ENCODE results near the gene SPOCK1.

DNA sequence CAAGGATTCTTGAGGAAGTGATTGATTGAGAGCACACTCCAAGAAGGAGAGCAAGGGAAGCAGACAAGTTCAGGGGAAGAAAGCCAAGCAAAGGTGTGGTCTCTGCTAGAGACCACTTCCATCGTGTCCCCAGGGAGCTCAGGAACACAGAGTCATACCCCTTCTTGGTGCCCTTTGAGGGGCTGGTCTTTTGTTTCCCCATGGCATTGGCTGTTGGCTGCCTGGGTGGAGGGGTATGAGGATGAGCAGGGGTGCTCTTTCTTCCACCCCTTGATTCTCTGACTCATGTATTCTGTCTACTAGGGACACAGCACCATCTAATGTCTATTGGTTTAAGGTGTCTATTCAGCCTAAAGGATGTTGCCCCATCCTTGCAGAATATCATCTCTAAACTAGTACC, 11.5 kb upstream of the SPOCK1 start:
- TF ChIP-seq, protein P1, sequence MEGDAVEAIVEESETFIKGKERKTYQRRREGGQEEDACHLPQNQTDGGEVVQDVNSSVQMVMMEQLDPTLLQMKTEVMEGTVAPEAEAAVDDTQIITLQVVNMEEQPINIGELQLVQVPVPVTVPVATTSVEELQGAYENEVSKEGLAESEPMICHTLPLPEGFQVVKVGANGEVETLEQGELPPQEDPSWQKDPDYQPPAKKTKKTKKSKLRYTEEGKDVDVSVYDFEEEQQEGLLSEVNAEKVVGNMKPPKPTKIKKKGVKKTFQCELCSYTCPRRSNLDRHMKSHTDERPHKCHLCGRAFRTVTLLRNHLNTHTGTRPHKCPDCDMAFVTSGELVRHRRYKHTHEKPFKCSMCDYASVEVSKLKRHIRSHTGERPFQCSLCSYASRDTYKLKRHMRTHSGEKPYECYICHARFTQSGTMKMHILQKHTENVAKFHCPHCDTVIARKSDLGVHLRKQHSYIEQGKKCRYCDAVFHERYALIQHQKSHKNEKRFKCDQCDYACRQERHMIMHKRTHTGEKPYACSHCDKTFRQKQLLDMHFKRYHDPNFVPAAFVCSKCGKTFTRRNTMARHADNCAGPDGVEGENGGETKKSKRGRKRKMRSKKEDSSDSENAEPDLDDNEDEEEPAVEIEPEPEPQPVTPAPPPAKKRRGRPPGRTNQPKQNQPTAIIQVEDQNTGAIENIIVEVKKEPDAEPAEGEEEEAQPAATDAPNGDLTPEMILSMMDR (conservative IDR thresholded peaks at IDR 0.05; ENCODE audit: low read depth, low read length), result no peak
- TF ChIP-seq EZH2 (IDR thresholded peaks at IDR 0.05; ENCODE audit: borderline replicate concordance, low read depth, low read length, poor library complexity, severe bottlenecking), result no peak

Measured in A673 (cell line).